H4 (cell line): Measurements from ENCODE around the gene TIPIN. TPM values are rescaled to one million over a fixed set of nuclear protein-coding genes. Genes with fewer than 3 reads are reported as not detected.
A peak's percentile ranks its signal among the peaks of the same experiment; 100 is the strongest.
"Not testable (repeated sequence)": the region's sequence is repeated elsewhere in the genome, so short reads cannot be mapped to it uniquely, and the experiment has no call there.

Source experiments
- DNase-seq: peaks from one replicate; pipeline ENCODE4 v3.0.0-alpha.2; 2015; ENCODE audit warnings: low spot score
- total RNA-seq: library from RNA; depleted of rRNA; stranded (reverse); fragments of >200 nt; shearing (Covaris generic); gene quantifications from 2 replicates; pipeline ENCODE4 v1.2.3, GENCODE V29; 2014

Gene TIPIN
- total RNA-seq, 1 experiment from 2014 or later, result 24.3 TPM

DNA sequence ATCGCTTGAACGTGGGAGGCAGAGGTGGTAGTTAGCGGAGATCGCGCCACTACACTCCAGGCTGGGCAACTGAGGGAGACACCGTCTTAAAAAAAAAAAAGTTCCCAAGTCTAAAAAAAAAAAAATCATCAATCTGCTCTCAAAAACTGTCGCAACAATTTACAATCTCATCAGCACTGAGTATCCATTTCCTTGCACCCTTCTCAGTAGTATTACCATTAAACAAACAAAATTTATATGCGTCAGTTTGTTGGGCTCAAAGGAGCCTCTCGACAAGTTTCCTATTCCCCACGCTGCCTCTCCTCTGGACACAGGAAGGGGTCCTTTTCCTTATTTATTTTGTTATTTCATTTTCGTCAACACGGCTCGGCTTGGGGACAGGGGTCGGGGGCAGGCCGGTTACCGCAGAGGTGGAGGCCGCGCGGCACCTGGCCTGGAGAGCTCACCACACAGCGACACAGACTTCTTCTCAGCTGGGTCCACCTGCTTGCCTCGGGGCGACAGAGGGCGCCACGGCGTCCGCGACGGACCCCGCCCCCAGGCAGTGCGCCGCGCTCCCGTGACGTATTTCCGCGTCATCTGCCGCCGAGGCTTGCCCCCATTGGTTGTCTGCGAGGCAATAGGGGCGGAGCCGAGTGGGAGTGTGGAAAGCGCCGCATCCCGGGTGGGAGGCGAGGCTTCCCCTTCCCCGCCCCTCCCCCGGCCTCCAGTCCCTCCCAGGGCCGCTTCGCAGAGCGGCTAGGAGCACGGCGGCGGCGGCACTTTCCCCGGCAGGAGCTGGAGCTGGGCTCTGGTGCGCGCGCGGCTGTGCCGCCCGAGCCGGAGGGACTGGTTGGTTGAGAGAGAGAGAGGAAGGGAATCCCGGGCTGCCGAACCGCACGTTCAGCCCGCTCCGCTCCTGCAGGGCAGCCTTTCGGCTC lies 30.0 kb upstream of the TIPIN start, which contains the start of gene MAP2K1:
MAP2K1 (plus strand) TSS at position 709 of the 920 bp plus-strand sequence. CDS start 436 bp downstream, outside the sequence.
- DNase-seq, result peak; percentile 95

DNA sequence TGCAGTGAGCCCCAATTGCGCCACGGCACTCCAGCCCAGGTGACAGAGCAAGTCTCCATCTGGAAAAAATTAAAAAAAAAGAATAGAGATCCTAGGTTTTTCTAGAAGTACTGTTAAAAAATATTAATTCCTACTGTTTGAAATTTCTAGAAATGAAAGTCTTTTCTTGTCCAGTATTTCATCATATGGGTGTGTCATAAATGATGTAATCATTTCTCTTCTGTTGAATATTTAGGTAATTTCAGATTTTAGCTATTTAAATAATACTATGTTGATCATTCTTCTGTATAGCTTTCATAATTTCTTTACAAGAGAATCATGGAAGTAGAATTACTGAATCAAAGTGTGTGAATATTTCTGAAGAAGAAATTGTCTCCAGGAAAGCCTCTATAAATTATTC lies 24.9 kb upstream of the TIPIN start:
- not testable (repeated sequence) for DNase-seq

DNA sequence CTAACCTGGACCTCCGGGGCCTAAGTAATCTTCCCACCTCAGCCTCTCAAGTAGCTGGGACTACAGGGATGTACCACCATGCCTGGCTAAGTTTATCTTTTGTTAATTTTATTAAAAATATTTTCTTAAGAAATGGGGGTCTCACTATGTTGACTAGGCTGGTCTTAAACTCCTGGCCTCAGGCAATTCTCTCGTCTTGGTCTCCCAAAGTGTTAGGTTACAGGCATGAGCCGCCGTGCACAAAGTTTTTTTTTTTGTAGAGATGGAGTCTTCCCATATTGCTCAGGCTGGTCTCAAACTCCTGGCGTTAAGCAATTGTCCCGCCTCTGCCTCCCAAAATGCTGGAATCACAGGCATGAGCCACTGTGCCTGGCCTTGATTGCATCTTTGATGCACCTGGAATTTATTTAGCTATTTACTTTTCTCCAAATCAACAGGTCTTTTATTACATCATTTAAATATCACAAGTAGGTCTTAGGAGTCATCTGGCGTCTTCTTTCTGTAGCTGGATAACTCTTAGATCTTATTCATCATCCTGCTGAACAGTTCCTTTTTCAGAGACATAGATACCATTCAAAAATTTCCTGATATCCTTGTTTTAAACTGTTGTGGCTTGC lies 22.4 kb upstream of the TIPIN start:
- DNase-seq, result no peak

DNA sequence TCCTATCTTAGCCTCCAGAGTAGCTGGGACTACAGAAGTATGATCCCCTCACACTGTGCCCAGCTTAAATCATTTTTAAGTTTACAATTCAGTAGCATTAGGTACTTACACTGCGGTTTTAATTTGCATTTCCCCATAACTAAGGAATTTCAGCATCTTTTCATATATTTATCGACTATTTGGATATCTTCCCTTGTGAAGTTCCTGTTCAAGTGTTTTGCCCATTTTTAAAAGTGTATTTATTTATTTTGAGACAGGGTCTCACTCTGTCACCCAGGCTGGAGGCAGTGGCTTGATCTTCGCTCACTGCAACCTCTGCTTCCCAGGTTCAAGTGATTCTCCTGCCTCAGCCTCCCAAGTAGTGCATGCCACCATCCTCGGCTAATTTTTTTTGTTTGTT lies 17.7 kb upstream of the TIPIN start:
- DNase-seq, result no peak

DNA sequence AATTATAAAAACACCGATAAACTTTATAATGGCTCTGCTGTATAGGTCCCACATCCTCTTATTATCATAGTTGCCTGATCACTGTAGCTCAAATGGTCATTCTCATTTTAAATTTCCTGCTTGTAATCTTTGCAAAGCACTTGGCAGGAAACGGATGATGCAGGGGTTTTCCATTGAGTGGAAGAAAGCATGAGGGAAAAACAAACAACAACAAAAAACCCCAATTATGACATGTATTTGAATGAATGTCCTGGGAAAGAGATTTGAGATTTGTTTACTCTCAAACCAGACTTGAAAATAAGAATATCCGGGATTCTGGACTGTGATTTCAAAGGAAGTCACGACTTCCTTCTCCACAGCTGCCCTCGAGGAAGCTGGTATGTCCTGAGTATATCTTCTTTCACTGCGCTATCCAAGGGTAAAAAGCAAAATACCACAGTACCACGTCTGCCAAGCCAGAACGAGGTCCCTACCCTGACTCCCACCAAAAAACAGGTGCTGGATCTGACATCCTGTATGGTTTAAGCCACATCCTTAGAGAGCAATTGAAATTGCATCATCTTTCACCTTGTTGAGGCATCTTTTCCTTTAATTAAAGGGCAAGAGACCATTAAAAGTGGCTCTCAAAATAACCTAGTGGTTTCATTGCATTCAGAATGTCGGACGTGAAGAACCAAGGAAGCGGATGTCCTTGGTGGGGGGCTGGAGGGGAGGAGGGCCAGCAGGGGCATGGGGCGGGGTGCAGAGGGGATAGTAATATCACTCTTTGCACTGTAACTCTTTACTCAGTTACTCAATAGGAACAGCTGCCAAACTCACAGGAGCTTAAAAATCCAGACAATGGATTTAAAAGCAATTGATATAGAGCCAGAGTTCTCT lies 13.5 kb upstream of the TIPIN start:
- DNase-seq, result peak; percentile 32

DNA sequence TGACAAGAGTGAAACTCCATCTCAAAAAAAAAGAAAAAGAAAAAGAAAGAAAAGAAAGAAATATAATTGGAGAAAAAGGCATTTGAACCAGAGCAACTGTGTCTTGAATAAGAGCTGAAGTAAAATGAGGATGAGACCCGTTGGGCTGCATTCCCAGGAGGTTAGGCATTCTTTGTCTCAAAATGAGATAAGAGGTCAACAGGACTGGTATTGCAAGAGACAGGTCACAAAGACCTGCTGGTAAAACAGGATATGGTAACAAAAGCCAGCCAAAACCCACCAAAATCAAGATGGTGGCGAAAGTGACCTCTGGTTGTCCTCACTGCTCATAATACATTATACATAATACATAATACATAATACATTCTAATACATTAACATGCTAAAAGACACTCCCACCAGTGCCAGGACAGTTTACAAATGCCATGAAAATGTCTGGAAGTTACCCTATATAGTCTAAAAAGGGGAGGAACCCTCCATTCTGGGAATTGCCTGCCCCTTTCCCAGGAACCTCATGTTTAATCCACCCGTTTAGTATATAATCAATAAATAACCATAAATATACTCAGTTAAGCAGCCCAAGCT lies 8.6 kb upstream of the TIPIN start:
- no peak for DNase-seq

DNA sequence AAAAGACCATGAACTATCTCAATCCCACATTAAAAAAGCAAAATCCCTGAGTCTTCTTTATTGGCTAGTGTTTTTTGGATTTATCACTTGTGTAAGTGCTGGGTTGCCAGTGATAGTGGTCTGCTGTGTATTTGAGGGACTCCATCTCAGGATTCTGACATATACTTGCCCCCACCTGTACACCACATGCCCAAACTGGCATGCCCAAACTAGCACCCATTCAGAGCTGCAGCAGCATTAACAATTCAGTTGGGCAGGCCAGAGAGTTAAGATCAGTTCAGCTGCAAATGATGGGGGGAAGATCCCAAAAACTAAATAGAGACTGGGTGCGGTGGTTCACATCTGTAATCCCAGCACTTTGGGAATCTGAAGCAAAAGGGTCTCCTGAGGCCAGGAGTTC lies 6.3 kb upstream of the TIPIN start:
- no peak for DNase-seq

DNA sequence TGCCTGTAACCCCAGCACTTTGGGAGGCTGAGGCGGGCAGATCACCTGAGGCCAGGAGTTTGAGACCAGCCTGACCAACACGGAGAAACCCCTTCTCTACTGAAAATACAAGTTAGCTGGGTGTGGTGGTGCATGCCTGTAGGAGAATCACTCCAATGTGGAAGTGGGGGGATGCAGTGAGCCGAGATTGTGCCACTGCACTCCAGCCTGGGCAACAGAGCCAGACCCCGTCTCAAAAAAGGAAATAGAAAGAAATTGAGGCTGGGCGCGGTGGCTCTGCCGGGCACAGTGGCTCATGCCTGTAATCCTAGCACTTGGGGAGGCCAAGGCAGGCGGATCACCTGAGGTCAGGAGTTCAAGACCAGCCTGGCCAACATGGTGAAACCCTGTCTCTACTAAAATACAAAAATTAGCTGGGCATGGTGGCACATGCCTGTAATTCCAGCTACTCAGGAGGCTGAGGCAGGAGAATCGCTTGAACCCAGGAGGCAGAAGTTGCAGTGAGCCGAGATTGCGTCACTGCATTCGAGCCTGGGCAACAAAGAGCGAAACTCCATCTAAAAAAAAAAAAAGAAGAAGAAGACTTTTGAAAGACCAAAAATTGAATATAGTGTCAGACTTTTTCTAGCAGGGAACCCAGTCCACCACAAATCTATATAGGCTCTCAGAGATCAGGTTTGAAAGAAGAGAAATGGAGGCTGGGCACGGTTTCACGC lies 5.4 kb upstream of the TIPIN start:
- not testable (repeated sequence) for DNase-seq

DNA sequence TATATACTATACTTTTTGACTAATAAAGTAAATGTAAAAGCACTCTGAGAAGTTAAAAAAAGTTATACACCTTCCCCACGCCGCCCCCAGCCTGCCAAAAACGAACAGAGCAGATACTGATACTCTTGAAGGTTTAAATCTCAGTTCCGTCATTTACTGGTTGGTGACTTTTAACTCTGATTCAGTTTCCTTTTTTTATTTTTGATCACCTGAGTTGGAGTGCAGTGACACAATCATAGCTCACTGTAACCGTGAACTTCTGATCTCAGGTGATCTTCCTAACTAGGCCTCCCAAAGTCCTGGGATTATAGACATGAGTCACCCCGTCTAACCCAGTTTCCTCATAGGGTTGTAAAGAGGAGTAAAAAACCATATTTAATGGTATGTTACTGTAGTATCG lies 3.3 kb upstream of the TIPIN start:
- DNase-seq, result no peak

DNA sequence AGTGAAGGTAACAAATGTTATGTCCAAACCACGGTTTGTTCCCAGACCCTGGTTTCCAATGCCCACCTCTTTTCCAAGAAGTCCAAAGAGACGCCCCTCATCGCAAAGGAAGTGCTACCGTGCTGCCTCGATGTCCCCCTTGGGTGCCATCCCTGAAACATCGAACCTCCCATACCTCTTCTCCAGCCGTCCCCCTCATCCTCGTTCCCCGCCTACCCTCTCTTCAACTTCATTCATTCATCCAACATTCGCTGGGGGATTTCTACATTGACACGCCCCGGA lies 467 bp downstream of the TIPIN start:
- DNase-seq, result no peak

DNA sequence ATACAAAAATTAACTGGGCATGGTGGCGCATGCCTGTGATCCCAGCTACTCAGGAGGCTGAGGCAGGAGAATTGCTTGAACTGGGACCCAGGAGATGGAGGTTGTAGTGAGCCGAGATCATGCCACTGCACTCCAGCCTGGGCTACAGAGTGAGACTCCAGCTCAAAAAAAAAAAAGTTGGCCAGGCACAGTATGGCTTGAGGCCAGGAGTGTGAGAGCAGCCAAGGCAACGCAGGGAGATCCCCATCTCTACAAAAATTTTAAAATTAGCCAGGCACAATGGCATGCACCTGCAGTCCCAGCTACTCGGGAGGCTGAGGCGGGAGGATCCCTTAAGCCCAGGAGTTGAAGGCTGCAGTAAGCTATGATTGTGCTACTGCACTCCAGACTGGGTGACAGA lies 8.0 kb downstream of the TIPIN start:
- DNase-seq, result not testable (repeated sequence)

DNA sequence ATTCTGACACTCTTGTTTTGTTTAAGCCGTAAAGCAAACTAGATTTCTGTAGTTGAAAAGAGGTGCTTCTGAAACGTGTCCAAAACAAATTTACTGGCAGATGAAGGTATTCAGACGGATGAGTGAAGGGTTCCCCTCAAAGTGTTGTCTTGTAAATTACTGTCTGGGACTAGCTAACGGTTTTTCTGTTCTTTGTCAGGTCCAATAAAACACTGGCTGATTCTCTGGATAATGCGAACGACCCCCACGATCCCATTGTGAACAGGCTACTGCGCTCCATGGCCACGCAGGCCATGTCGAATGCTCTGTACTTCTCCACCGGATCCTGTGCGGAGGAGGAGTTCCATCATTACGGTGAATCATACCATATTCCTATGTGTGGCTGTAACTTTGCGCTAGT lies 27.7 kb downstream of the TIPIN start:
- DNase-seq, result no peak

DNA sequence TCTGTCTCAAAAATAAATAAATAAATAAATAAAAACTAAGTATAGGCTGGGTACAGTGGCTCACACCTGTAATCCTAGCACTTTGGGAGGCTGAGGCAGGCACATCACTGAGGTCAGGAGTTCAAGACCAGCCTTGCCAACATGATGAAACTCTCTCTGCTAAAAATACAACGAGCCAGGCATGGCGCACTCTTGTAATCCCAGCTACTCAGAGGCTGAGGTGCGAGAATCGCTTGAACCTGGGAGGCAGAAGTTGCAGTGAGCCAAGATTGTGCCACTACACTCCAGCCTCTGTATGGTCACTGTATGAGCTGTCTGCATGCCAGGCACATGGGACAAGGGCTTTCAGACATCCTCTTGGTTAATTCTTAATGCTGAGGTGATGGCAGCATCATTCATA lies 28.7 kb downstream of the TIPIN start:
- no peak for DNase-seq

DNA sequence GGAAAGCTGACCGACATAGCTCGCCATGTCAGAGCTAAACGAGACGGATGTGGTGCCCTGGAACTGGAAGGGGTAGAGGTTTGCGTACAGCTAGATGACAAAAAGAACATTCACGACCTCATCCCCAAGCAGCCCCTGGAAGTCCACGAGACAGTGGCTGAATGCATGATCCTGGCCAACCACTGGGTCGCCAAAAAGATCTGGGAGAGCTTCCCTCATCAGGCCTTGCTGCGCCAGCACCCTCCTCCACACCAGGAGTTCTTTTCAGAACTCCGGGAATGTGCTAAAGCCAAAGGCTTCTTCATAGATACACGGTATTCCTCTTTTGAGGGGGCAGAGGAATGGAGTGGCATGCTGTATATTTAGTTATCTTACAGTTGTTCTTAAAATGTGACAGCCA lies 30.4 kb downstream of the TIPIN start:
- no peak for DNase-seq

DNA sequence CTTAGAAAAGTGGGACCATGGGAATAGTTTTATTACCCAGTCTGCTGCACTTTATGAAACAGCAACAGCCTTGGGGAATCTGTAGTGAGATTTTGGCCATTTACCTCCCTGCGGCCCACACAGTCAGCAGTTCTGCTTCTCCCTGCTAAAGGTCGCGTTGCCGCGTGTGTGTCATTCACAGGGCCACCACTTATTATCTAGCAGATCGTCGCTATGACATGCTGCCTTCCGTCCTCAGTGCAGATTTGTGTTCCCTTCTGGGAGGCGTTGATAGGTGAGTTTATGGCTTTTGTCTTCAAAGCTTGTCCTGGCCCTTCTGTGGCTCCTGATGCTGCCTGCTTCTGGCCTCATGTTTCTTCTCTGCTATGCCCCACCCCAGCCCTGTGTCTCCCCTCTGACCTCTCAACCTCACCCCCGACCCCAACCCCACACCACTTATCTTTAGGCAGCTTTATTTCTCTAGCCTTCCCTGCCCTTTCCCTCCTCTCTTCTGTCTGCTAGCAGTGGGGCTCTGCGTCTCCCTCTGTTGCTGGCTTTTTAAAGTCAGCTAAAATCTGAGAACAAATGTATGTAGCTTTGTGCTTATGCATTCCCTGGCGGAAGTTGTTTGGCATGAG lies 33.1 kb downstream of the TIPIN start:
- no peak for DNase-seq

DNA sequence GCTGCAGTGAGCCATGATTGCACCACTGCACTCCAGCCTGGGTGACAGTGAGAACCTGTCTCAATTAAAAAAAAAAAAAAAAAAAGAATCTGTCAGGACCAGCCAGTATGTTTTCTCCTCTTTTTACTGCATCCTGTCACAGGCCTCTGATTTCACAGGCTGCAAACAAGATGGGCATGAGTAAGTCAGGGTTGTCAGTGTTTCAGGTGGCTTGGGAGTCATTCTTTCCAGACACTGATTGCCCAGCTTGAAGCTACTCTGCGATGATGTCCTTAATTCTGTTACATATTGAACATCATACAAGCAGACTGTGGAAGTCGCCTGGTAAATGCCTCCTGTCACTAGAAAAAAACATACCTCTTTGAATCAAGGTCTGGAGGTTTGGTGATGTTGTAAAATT lies 44.3 kb downstream of the TIPIN start:
- DNase-seq, result no peak

DNA sequence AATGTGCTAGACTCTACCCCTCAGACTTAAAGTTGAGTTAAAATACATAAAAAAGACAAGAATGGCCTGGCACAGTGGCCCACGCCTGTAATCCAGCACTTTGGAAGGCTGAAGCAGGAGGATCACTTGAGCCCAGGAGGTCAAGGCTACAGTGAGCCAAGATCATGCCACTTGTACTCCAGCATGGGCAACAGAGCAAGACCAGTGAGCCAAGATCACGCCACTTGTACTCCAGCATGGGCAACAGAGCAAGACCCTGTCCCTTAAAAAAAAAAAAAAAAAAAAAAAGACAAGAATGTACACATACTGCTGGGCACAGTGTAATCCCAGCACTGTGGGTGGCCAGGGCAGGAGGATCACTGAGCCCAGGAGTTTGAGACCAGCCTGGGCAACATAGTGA lies 45.7 kb downstream of the TIPIN start:
- no peak for DNase-seq

DNA sequence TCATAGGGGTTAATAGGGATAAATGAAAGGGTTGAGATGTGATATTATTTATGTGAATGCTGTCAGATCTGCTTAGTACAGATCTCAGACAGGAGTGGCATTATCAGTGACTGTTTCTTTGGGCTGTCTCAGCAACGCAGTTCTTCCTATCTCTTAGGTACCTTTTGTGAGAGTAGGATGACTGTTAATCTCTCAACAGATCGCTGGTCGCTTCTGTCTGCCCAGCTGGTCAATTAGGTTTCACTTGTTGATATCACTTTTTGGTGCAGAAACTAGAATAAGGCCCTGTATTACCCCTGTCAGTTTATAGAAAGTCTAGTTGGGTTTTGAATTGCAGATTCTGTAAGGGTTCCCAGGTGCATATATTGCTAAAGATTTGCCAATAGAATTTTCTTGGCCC lies 46.7 kb downstream of the TIPIN start:
- DNase-seq, result no peak

DNA sequence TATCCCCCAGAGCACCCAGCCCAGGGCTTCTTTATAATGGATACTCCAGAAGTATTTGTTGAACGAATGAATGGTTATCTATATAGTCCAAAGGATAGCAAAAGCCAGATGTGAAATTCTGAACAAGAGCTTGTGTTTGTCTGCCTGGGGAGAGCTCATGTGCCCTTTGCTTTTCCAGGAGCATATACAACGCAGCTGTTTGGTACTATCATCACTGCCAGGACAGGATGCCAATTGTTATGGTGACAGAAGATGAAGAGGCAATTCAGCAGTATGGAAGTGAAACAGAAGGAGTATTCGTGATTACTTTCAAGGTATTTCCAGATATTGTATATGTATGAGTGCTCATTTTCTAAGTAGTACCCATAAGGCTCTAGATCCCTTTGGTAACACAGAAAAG lies 48.0 kb downstream of the TIPIN start:
- no peak for DNase-seq

DNA sequence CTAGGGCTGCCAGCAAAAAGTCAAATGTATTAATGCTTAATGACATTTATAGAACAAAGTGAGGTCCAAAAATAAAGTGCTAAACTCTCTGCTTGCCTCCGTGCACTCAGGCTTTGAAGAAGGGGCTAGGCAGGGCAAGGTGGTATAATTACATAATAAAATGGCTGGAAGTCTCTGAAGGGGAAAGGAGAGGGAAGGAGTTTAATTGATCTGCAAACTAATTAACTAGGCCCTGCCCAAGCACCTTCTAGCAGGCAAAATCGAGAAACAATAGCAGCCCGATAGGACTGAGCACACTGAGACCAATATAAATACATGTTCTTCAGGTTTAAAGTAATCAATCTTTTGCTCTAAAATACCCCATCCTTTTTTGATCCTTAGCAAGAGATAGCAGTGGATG lies 50.1 kb downstream of the TIPIN start:
- no peak for DNase-seq

DNA sequence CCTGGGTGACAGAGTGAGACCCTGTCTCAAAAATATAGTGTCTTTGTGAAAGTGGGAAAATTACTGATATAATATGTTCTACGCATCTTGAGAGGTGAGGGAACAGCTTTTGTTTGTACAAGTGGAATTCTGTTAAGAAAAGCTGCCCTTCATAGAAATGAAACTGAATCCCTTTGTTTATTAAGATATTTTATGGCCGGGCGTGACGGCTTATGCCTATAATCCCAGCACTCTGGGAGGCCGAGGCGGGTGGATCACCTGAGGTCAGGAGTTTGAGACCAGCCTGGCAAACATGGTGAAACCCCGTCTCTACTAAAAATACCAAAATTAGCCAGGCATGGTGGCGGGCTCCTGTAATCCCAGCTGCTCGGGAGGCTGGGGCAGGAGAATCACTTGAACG lies 52.1 kb downstream of the TIPIN start:
- not testable (repeated sequence) for DNase-seq
